ENCODE results near the gene SYT6. TPM values are rescaled to one million over a fixed set of nuclear protein-coding genes. Genes with fewer than 3 reads are reported as not detected.

SYT6 gene
- polyA plus RNA-seq, 3 donors from 2014 or later = not detected

- Mint-ChIP-seq H3K9me3 (no peaks in the 10 kb centered on the region), H3K4me1 (no peaks in the 10 kb centered on the region), H3K4me3 (no peak overlapping the region), H3K36me3 (peaks cover 0 to 6% (median 0%) of the 10 kb centered on the region in 3 donors), H3K27me3 (ENCODE audit: low read depth in 3 of 3) (peaks cover 0 to 5% (median 2%) of the 10 kb centered on the region in 3 donors), H3K27ac (no peak overlapping the region)
- DNase-seq = no peak
Measured at GRCh38 chr1:114048232-114048631, 105.4 kb downstream of the SYT6 start.

- H3K4me3 Mint-ChIP-seq = no peak overlapping the region
- H3K36me3 Mint-ChIP-seq = peaks cover 0 to 6% (median 0%) of the 10 kb centered on the region in 3 donors
- no peaks in the 10 kb centered on the region for H3K4me1 Mint-ChIP-seq
- no peaks in the 10 kb centered on the region for H3K9me3 Mint-ChIP-seq
- DNase-seq = no peak
- no peak overlapping the region for H3K27ac Mint-ChIP-seq
- peaks cover 0 to 6% (median 0%) of the 10 kb centered on the region in 3 donors for H3K27me3 Mint-ChIP-seq (ENCODE audit: low read depth in 3 of 3)
Measured at GRCh38 chr1:114043548-114043947, 110.1 kb downstream of the SYT6 start.

GRCh38 chr1:114043054-114043453 is 110.6 kb downstream of the SYT6 start:
- H3K36me3 Mint-ChIP-seq = peaks cover 0 to 6% (median 0%) of the 10 kb centered on the region in 3 donors
- no peak overlapping the region for H3K27ac Mint-ChIP-seq
- peaks cover 0 to 6% (median 0%) of the 10 kb centered on the region in 3 donors for H3K27me3 Mint-ChIP-seq (ENCODE audit: low read depth in 3 of 3)
- DNase-seq = no peak
- H3K9me3 Mint-ChIP-seq = no peaks in the 10 kb centered on the region
- no peaks in the 10 kb centered on the region for H3K4me1 Mint-ChIP-seq
- H3K4me3 Mint-ChIP-seq = no peak overlapping the region

GRCh38 chr1:114040273-114041015 is 113.2 kb downstream of the SYT6 start:
- Mint-ChIP-seq H3K27ac (no peak overlapping the region), H3K4me1 (no peaks in the 10 kb centered on the region), H3K36me3 (no peaks in the 10 kb centered on the region), H3K4me3 (no peak overlapping the region), H3K27me3 (ENCODE audit: low read depth in 3 of 3) (peaks cover 1 to 4% (median 2%) of the 10 kb centered on the region in 3 donors), H3K9me3 (no peaks in the 10 kb centered on the region)
- DNase-seq = no peak

Other genes starting within 250 kb of the SYT6 start
- gene AP4B1, start 249.1 kb downstream of the SYT6 start, polyA plus RNA-seq = 10 to 100 TPM in 2 of 3 donors, 1 to 10 TPM in 1; 9.7 to 21.6 (median 18.6) TPM
- gene DCLRE1B, start 248.5 kb downstream of the SYT6 start, polyA plus RNA-seq = 1 to 10 TPM; 2.0 to 8.4 (median 6.6) TPM
- gene HIPK1, start 224.5 kb downstream of the SYT6 start, polyA plus RNA-seq = 10 to 100 TPM in 2 of 3 donors, 1 to 10 TPM in 1; 4.3 to 27.5 (median 12.7) TPM
- gene OLFML3, start 174.4 kb downstream of the SYT6 start, polyA plus RNA-seq = under 1 TPM in 1 of 3 donors, not detected in 2; 0.11 TPM